SK-N-SH (cell line): ENCODE results near the gene RBBP4. TPM values are rescaled to one million over a fixed set of nuclear protein-coding genes. Genes with fewer than 3 reads are reported as not detected.

Source experiments
- CTCF ChIA-PET: fragments of 300-600, 350-600 bp; formaldehyde crosslinking; extraction: SDS; loops from one replicate; lab custom pipeline; 2021; lab: Yijun Ruan, JAX
- POLR2A ChIA-PET: fragments of 350-600 bp; sonication (Branson Sonifier 250); formaldehyde crosslinking; extraction: SDS; loops from one replicate; lab custom pipeline; 2020; ENCODE audit warnings: antibody characterized with exemption, inconsistent platforms; lab: Yijun Ruan, JAX
- DNase-seq: peaks from one replicate; pipeline ENCODE4 v3.0.0; 2012
- H2AFZ ChIP-seq: fragments of 200-600 bp; sonication (generic); 2 replicates; pipeline ENCODE4 v1.8.1; 2016; ENCODE audit warnings: antibody characterized with exemption, mild to moderate bottlenecking, low read depth
- H3F3A ChIP-seq: fragments of 200-600 bp; sonication (generic); replicated peaks from 2 replicates; pipeline ENCODE3; 2016; ENCODE audit warnings: antibody characterized with exemption, mild to moderate bottlenecking; ENCODE audit not compliant: insufficient read depth
- H3K27ac ChIP-seq, 2 experiments: fragments of 200-500 bp in 1 of 2; fragments of 200-600 bp in 1 of 2; sonication (Bioruptor generic) in 1 of 2; sonication (generic), shearing (Covaris generic) in 1 of 2; 2 replicates each; pipeline versions ENCODE4 v1.5.1 to v1.6.1; 2014 to 2016; ENCODE audit warnings: low read depth in 2 of 2, inconsistent platforms in 1 of 2, low read length in 1 of 2, mild to moderate bottlenecking in 1 of 2, mixed read lengths in 1 of 2
- H3K27me3 ChIP-seq: fragments of 200-600 bp; sonication (generic), shearing (Covaris generic); 2 replicates; pipeline ENCODE4 v1.6.1; 2016; ENCODE audit warnings: mixed run types; ENCODE audit not compliant: insufficient read depth
- H3K36me3 ChIP-seq, 2 experiments: fragments of 200-500 bp in 1 of 2; fragments of 200-600 bp in 1 of 2; sonication (Bioruptor generic) in 1 of 2; sonication (generic) in 1 of 2; replicated peaks in 1 of 2; 2 replicates each; pipeline versions ENCODE3 to v1.5.1; 2014 to 2016; ENCODE audit warnings: low read length in 1 of 2, mild to moderate bottlenecking in 1 of 2; ENCODE audit not compliant: insufficient read depth in 2 of 2, control insufficient read depth in 1 of 2
- H3K4me1 ChIP-seq, 2 experiments: fragments of 200-500 bp in 1 of 2; fragments of 200-600 bp in 1 of 2; sonication (Bioruptor generic) in 1 of 2; sonication (generic), shearing (Covaris generic) in 1 of 2; 2 replicates each; pipeline versions ENCODE4 v1.5.1 to v1.6.1; 2014 to 2016; ENCODE audit warnings: low read depth in 1 of 2, low read length in 1 of 2, mixed run types in 1 of 2; ENCODE audit not compliant: insufficient read depth in 2 of 2, control insufficient read depth in 1 of 2
- H3K4me2 ChIP-seq: fragments of 200-600 bp; sonication (generic), shearing (Covaris generic); 2 replicates; pipeline ENCODE4 v1.6.1; 2017; ENCODE audit warnings: mixed run types
- H3K4me3 ChIP-seq, 2 experiments: fragments of 200-500 bp in 1 of 2; fragments of 200-600 bp in 1 of 2; sonication (Bioruptor generic) in 1 of 2; sonication (generic), shearing (Covaris generic) in 1 of 2; 2 replicates each; pipeline versions ENCODE4 v1.5.1 to v1.8.1; 2014 to 2016; ENCODE audit warnings: low read depth in 2 of 2, inconsistent platforms in 1 of 2, low read length in 1 of 2, mild to moderate bottlenecking in 1 of 2, mixed read lengths in 1 of 2, moderate library complexity in 1 of 2
- H3K79me2 ChIP-seq: fragments of 200-600 bp; sonication (generic); 2 replicates; pipeline ENCODE4 v1.8.1; 2017; ENCODE audit warnings: mild to moderate bottlenecking; ENCODE audit not compliant: insufficient read depth
- H3K9ac ChIP-seq: fragments of 200-600 bp; sonication (generic); 2 replicates; pipeline ENCODE4 v1.6.1; 2017; ENCODE audit warnings: mixed run types
- H3K9me2 ChIP-seq: fragments of 200-600 bp; sonication (generic); 2 replicates; pipeline ENCODE4 v1.6.1; 2017; ENCODE audit warnings: mixed run types
- H3K9me3 ChIP-seq: fragments of 200-600 bp; sonication (generic); 2 replicates; pipeline ENCODE4 v1.6.1; 2017; ENCODE audit warnings: mixed run types, mild to moderate bottlenecking, moderate library complexity
- H4K20me1 ChIP-seq: fragments of 200-600 bp; sonication (generic); 2 replicates; pipeline ENCODE4 v1.6.1; 2017; ENCODE audit warnings: mild to moderate bottlenecking, mixed run types; ENCODE audit not compliant: insufficient read depth
- CHD2 ChIP-seq: fragments of 150-350 bp; IDR thresholded peaks from 2 replicates; pipeline ENCODE4 v1.6.1; 2018; ENCODE audit warnings: low read length; ENCODE audit not compliant: partially characterized antibody
- ELF1 ChIP-seq: IDR thresholded peaks from 2 replicates; pipeline ENCODE4 v1.4.0; 2012
- EP300 ChIP-seq, 2 experiments: IDR thresholded peaks; 2 replicates each; pipeline versions ENCODE4 v1.4.0 to v1.6.1; 2012; ENCODE audit warnings: borderline replicate concordance in 1 of 2, low read depth in 1 of 2, low read length in 1 of 2
- FOSL2 ChIP-seq: IDR thresholded peaks from 2 replicates; pipeline ENCODE4 v1.4.0; 2012; ENCODE audit warnings: low read depth, mild to moderate bottlenecking, moderate library complexity, borderline replicate concordance
- FOXJ3 ChIP-seq: sonication (generic); formaldehyde crosslinking; IDR thresholded peaks from 2 replicates; pipeline ENCODE4 v1.5.1; 2020; ENCODE audit warnings: mild to moderate bottlenecking, missing genetic modification reagents
- FOXM1 ChIP-seq: IDR thresholded peaks from 2 replicates; pipeline ENCODE4 v1.4.0; 2012; ENCODE audit warnings: low read depth, mild to moderate bottlenecking
- NFIC ChIP-seq: IDR thresholded peaks from 2 replicates; pipeline ENCODE4 v1.4.0; 2012; ENCODE audit warnings: borderline replicate concordance
- POLR2AphosphoS5 ChIP-seq: IDR thresholded peaks from 2 replicates; pipeline ENCODE4 v1.6.1; 2012; ENCODE audit warnings: low read depth, low read length
- RFX5 ChIP-seq: IDR thresholded peaks from 2 replicates; pipeline ENCODE4 v1.6.1; 2012; ENCODE audit warnings: mild to moderate bottlenecking, improper control_type of control experiment, low read length
- WGBS: methylation state at CpG from one replicate; pipeline ENCODE4 v1.1.6; 2017; ENCODE audit warnings: low lambda C conversion rate; 5-methylcytosine and 5-hydroxymethylcytosine counted together
- polyA plus RNA-seq, 3 experiments: library from polyadenylated mRNA; depleted of rRNA; stranded (reverse); fragments of >200 nt; gene quantifications; 2 replicates each; pipeline ENCODE4 v1.2.3, GENCODE V29; 2012
- TF ChIP-seq, protein P1 (sequence below): IDR thresholded peaks from 2 replicates; pipeline ENCODE4 v1.4.0; 2012; ENCODE audit warnings: low read depth

RBBP4 gene
- polyA plus RNA-seq, 1 of the 3 experiments (the other 2 are of a cell fraction), result 108 TPM

DNA sequence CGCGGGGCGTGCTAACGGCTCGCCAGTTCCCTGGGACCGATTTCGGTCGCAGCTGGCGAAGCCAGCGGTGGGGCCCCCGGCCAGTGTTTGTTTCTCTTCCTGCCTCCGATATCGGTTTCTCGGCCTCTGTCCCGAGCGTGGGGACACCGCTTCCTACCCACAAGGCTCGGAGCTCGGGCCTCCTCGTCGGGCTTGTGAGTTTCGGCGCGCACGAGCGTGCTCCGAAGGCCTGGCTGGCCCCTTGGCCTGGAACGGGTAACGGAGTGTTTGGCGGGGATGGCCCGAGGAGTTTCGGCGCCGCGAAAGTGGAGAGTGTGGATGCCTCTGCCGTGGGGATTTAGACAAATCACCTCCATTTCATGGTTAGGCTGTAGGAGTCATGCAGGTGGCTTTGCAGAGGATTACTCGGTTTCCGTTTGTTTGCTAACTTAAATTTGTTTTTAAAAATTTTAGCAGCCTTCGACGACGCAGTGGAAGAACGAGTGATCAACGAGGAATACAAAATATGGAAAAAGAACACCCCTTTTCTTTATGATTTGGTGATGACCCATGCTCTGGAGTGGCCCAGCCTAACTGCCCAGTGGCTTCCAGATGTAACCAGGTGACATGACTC lies 559 bp downstream of the RBBP4 start:
- H3K79me2 ChIP-seq, result peaks cover 90% of the 10 kb centered on the region
- POLR2A ChIA-PET, result interaction anchor here (0.7 to 1.6 kb wide), 10 partner anchors 20 to 257 kb away, joined by 3 to 7 read pairs (median 4); partner anchors contain the start of genes BSDC1 and SYNC
- peak overlapping the region; percentile 88 for H3K4me2 ChIP-seq
- no peak for DNase-seq
- H3K27me3 ChIP-seq, result no peaks in the 10 kb centered on the region
- H3K9me2 ChIP-seq, result no peaks in the 10 kb centered on the region
- H3F3A ChIP-seq, result peaks cover 19% of the 10 kb centered on the region
- WGBS, result under 1% methylated on average over 38 of the region's 43 CpGs
- peak overlapping the region; percentile 94 to 99 for H3K27ac ChIP-seq
- TF ChIP-seq FOXJ3 (CRISPR knock-in tag), result no peak
- TF ChIP-seq RFX5, result no peak
- TF ChIP-seq FOXM1, result no peak
- TF ChIP-seq ELF1, result no peak
- no peak for TF ChIP-seq NFIC
- TF ChIP-seq, protein P1, sequence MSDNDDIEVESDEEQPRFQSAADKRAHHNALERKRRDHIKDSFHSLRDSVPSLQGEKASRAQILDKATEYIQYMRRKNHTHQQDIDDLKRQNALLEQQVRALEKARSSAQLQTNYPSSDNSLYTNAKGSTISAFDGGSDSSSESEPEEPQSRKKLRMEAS, result peak; percentile 66; the same call in 1 of the 2 replicates
- no peak for TF ChIP-seq CHD2
- H3K9ac ChIP-seq, result peak overlapping the region; percentile 93
- 0 out of 2 replicates have a peak, but pooled peaks cover 2% of the 10 kb centered on the region for H4K20me1 ChIP-seq
- H3K4me3 ChIP-seq, result peak overlapping the region; percentile 77 to 79
- H3K4me1 ChIP-seq, result peaks cover 4 to 13% of the 10 kb centered on the region in 2 experiments; a peak in 3 of 4 replicates
- CTCF ChIA-PET, result interaction anchor here (0.6 to 1.7 kb wide), 3 partner anchors 12 to 225 kb away, joined by 3 to 7 read pairs (median 3); no protein-coding TSS in a partner anchor
- no peaks in the 10 kb centered on the region for H3K9me3 ChIP-seq
- peaks cover 27 to 41% of the 10 kb centered on the region in 2 experiments for H3K36me3 ChIP-seq
- peak overlapping the region; percentile 73; the same call in 1 of the 2 replicates for H2AFZ ChIP-seq

DNA sequence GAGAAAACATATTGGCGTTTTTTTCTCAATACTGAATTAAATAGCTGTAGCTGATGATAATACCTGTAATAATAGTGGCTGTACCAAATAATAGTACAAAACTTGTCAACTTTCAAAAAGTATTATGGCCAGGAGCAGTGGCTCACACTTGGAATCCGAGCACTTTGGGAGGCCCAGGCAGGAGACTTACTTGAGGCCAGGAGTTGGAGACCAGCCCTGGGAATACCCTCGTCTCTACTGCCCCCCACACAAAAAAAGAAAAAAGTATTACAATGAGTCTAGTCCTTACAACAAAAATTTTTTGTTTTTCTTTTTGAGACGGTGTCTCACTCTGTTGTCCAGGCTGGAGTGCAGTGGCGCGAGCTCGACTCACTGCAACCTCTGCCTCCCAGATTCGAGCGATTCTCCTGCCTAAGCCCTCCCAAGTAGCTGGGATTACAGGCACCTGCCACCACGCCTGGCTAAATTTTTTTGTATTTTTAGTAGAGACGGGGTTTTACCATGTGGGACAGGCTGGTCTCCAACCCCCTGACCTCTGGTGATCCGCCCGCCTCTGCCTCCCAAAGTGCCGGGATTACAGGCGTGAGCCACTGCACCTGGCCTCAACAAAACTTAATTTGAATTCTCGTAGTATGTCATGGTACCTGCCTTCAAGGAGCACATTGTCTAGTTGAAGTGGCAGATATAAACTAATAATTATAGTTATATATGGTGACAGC lies 1.4 kb downstream of the RBBP4 start:
- Histone ChIP-seq H3K27ac (peak overlapping the region in 1 of 2 experiments; percentile 99; a peak in 2 of 4 replicates), H3K9ac (peak overlapping the region; percentile 93; the same call in 1 of the 2 replicates), H3K27me3 (no peaks in the 10 kb centered on the region), H3K4me3 (peak overlapping the region; percentile 77 to 79), H3F3A (peaks cover 19% of the 10 kb centered on the region), H3K79me2 (peaks cover 90% of the 10 kb centered on the region), H3K9me2 (no peaks in the 10 kb centered on the region), H3K4me1 (peaks cover 4 to 13% of the 10 kb centered on the region in 2 experiments; a peak in 3 of 4 replicates), H3K36me3 (peaks cover 34 to 50% of the 10 kb centered on the region in 2 experiments), H4K20me1 (0 out of 2 replicates have a peak, but pooled peaks cover 7% of the 10 kb centered on the region), H3K4me2 (peak overlapping the region; percentile 88), H2AFZ (no peak overlapping the region), H3K9me3 (no peaks in the 10 kb centered on the region)
- CTCF ChIA-PET, result interaction anchor here (0.6 to 2.4 kb wide), 3 partner anchors 60 to 252 kb away, joined by 3 to 7 read pairs (median 6); no protein-coding TSS in a partner anchor
- POLR2A ChIA-PET, result no interaction called here
- WGBS, result 82% methylated on average over 16 of the region's 16 CpGs
- TF ChIP-seq POLR2AphosphoS5 (no peak), EP300 (IDR thresholded peaks at IDR 0.05; ENCODE audit: borderline replicate concordance in 1 of 2, low read depth in 1 of 2, low read length in 1 of 2) (no peak), FOSL2 (no peak)
- DNase-seq, result no peak
